H1 (cell line): ENCODE results near the gene FES. TPM values are rescaled to one million over a fixed set of nuclear protein-coding genes. Genes with fewer than 3 reads are reported as not detected.

Source experiments
- CTCF ChIA-PET: fragments of 300-600 bp; sonication (Branson Sonifier 250); formaldehyde crosslinking; loops from one replicate; lab custom pipeline; 2021; ENCODE audit not compliant: partially characterized antibody; lab: Charles Lee
- POLR2A ChIA-PET: fragments of 300-600 bp; sonication (Branson Sonifier 250); formaldehyde crosslinking; loops from one replicate; lab custom pipeline; 2021; ENCODE audit warnings: inconsistent platforms; ENCODE audit not compliant: partially characterized antibody; lab: Charles Lee
- DNase-seq, 2 experiments: peaks; one replicate each; pipeline versions ENCODE4 v3.0.0 to v3.0.0-alpha.2; 2010 to 2022; ENCODE audit warnings: low spot score in 2 of 2, low read depth in 1 of 2, mixed read lengths in 1 of 2
- FAIRE-seq: peaks from 2 replicates; lab custom pipeline; 2011; peaks lifted over from hg19 to GRCh38; lab: Jason Lieb, UNC
- H2AFZ ChIP-seq: 2 replicates; pipeline ENCODE4 v1.8.1; 2012; ENCODE audit warnings: low read length, inconsistent platforms
- H2AK5ac ChIP-seq: 2 replicates; pipeline ENCODE4 v1.6.1; 2013; ENCODE audit warnings: low read depth, low read length
- H2BK120ac ChIP-seq: replicated peaks from 2 replicates; pipeline ENCODE3; 2013; ENCODE audit warnings: low read depth, low read length, inconsistent platforms
- H2BK12ac ChIP-seq: 2 replicates; pipeline ENCODE4 v1.6.1; 2013; ENCODE audit warnings: low read depth, low read length
- H2BK15ac ChIP-seq: 2 replicates; pipeline ENCODE4 v1.6.1; 2013; ENCODE audit warnings: low read length
- H2BK20ac ChIP-seq: 2 replicates; pipeline ENCODE4 v1.6.1; 2013; ENCODE audit warnings: low read length
- H2BK5ac ChIP-seq: 2 replicates; pipeline ENCODE4 v1.6.1; 2013; ENCODE audit warnings: low read depth, low read length
- H3K14ac ChIP-seq: 2 replicates; pipeline ENCODE4 v1.6.1; 2013; ENCODE audit warnings: inconsistent platforms; ENCODE audit not compliant: insufficient read length
- H3K18ac ChIP-seq: 2 replicates; pipeline ENCODE4 v1.6.1; 2013; ENCODE audit warnings: low read length; ENCODE audit errors: extremely low read depth
- H3K23ac ChIP-seq: 2 replicates; pipeline ENCODE4 v1.6.1; 2013; ENCODE audit warnings: inconsistent platforms; ENCODE audit not compliant: insufficient read length
- H3K23me2 ChIP-seq: 2 replicates; pipeline ENCODE4 v1.6.1; 2013; ENCODE audit warnings: low read depth, low read length
- H3K27ac ChIP-seq: 2 replicates; pipeline ENCODE4 v1.6.1; 2011; ENCODE audit warnings: low read depth, low read length, inconsistent platforms
- H3K27me3 ChIP-seq, 4 experiments: replicated peaks in 1 of 4; 1 replicate in 1 of 4; 2 replicates in 3 of 4; pipeline versions ENCODE4 v1.6.1 to v1.8.1; 2011 to 2013; ENCODE audit warnings: low read length in 3 of 4, mild to moderate bottlenecking in 3 of 4, inconsistent platforms in 2 of 4, mixed read lengths in 2 of 4, moderate library complexity in 1 of 4; ENCODE audit not compliant: control insufficient read depth in 3 of 4, insufficient read depth in 3 of 4; ENCODE audit errors: extremely low read depth in 1 of 4
- H3K36me3 ChIP-seq, 4 experiments: 2 replicates each; pipeline versions ENCODE4 v1.6.1 to v1.8.1; 2011 to 2013; ENCODE audit warnings: mild to moderate bottlenecking in 4 of 4, low read length in 3 of 4, moderate library complexity in 2 of 4, control low read depth in 1 of 4, inconsistent platforms in 1 of 4; ENCODE audit not compliant: insufficient read depth in 4 of 4, control insufficient read depth in 2 of 4
- H3K4ac ChIP-seq: replicated peaks from 2 replicates; pipeline ENCODE3; 2013; ENCODE audit warnings: low read length, low read depth, mixed read lengths, inconsistent platforms; ENCODE audit not compliant: insufficient read length
- H3K4me1 ChIP-seq, 4 experiments: replicated peaks in 1 of 4; 1 replicate in 1 of 4; 2 replicates in 3 of 4; pipeline versions ENCODE4 v1.6.1 to v1.8.1; 2011 to 2013; ENCODE audit warnings: low read length in 3 of 4, inconsistent platforms in 2 of 4, mixed read lengths in 1 of 4; ENCODE audit not compliant: insufficient read depth in 4 of 4, control insufficient read depth in 3 of 4
- H3K4me2 ChIP-seq, 2 experiments: 2 replicates each; pipeline versions ENCODE4 v1.6.1 to v1.8.1; 2011 to 2013; ENCODE audit warnings: low read depth in 2 of 2, low read length in 2 of 2, control low read depth in 1 of 2, inconsistent platforms in 1 of 2, mild to moderate bottlenecking in 1 of 2; ENCODE audit not compliant: insufficient read depth in 1 of 2
- H3K4me3 ChIP-seq, 4 experiments: fragments of 200-600, 300-600 bp in 1 of 4; sonication (generic), shearing (Covaris generic), sonication (Bioruptor Twin) in 1 of 4; 2 replicates each; pipeline versions ENCODE4 v1.5.1 to v1.8.1; 2011 to 2016; ENCODE audit warnings: low read length in 4 of 4, low read depth in 3 of 4, control low read depth in 2 of 4, inconsistent platforms in 2 of 4, mild to moderate bottlenecking in 2 of 4, mixed read lengths in 1 of 4, moderate library complexity in 1 of 4; ENCODE audit not compliant: insufficient read depth in 2 of 4; ENCODE audit errors: extremely low read depth in 1 of 4
- H3K56ac ChIP-seq: replicated peaks from 2 replicates; pipeline ENCODE3; 2013; ENCODE audit warnings: low read depth, mild to moderate bottlenecking, mixed read lengths, low read length, inconsistent platforms; ENCODE audit not compliant: insufficient read length
- H3K79me1 ChIP-seq: 2 replicates; pipeline ENCODE4 v1.6.1; 2013; ENCODE audit warnings: low read depth, low read length, control low read depth
- H3K79me2 ChIP-seq, 2 experiments: 2 replicates each; pipeline versions ENCODE4 v1.6.1 to v1.8.1; 2012 to 2013; ENCODE audit warnings: low read length in 2 of 2, mild to moderate bottlenecking in 2 of 2, inconsistent platforms in 1 of 2; ENCODE audit not compliant: insufficient read depth in 2 of 2, control insufficient read depth in 1 of 2
- H3K9ac ChIP-seq, 4 experiments: replicated peaks in 1 of 4; 1 replicate in 1 of 4; 2 replicates in 3 of 4; pipeline versions ENCODE4 v1.6.1 to v1.8.1; 2011 to 2013; ENCODE audit warnings: low read depth in 3 of 4, low read length in 3 of 4, control low read depth in 2 of 4, mild to moderate bottlenecking in 2 of 4, moderate library complexity in 2 of 4, inconsistent platforms in 1 of 4; ENCODE audit errors: extremely low read depth in 1 of 4
- H3K9me3 ChIP-seq, 2 experiments: 2 replicates each; pipeline versions ENCODE4 v1.6.1 to v1.8.1; 2012 to 2013; ENCODE audit warnings: mild to moderate bottlenecking in 2 of 2, moderate library complexity in 2 of 2, control low read depth in 1 of 2, inconsistent platforms in 1 of 2, low read depth in 1 of 2, low read length in 1 of 2, mixed read lengths in 1 of 2; ENCODE audit not compliant: insufficient read depth in 2 of 2
- H4K20me1 ChIP-seq, 2 experiments: replicated peaks in 1 of 2; 2 replicates each; pipeline versions ENCODE3 to v1.8.1; 2011 to 2013; ENCODE audit warnings: inconsistent platforms in 2 of 2, low read length in 2 of 2, mild to moderate bottlenecking in 1 of 2; ENCODE audit not compliant: insufficient read depth in 2 of 2, control insufficient read depth in 1 of 2
- H4K5ac ChIP-seq: 2 replicates; pipeline ENCODE4 v1.6.1; 2013; ENCODE audit warnings: low read length, low read depth, mixed read lengths, inconsistent platforms; ENCODE audit not compliant: insufficient read length
- H4K8ac ChIP-seq: 2 replicates; pipeline ENCODE4 v1.8.0; 2013; ENCODE audit warnings: mild to moderate bottlenecking, moderate library complexity, low read length, inconsistent platforms; ENCODE audit not compliant: insufficient read depth; ENCODE audit errors: extremely low read depth
- H4K91ac ChIP-seq: replicated peaks from 2 replicates; pipeline ENCODE3; 2013; ENCODE audit warnings: low read length, mixed read lengths, inconsistent platforms; ENCODE audit not compliant: insufficient read length
- CEBPB ChIP-seq: IDR thresholded peaks from 2 replicates; pipeline ENCODE4 v1.6.1; 2012; ENCODE audit warnings: low read depth, low read length
- FOSL1 ChIP-seq: IDR thresholded peaks from 2 replicates; pipeline ENCODE4 v1.6.1; 2011; ENCODE audit warnings: mild to moderate bottlenecking, low read depth, low read length, moderate library complexity; ENCODE audit not compliant: insufficient read depth
- SIN3A ChIP-seq, 2 experiments: IDR thresholded peaks in 1 of 2; conservative IDR thresholded peaks in 1 of 2; 2 replicates each; pipeline ENCODE4 v1.6.1; 2011 to 2012; ENCODE audit warnings: low read length in 2 of 2, improper control_type of control experiment in 1 of 2, low read depth in 1 of 2, mild to moderate bottlenecking in 1 of 2
- SP2 ChIP-seq: IDR thresholded peaks from 2 replicates; pipeline ENCODE4 v1.6.1; 2012; ENCODE audit warnings: mild to moderate bottlenecking, low read length, inconsistent platforms
- WGBS, 2 experiments: shearing (Covaris generic) in 1 of 2; methylation state at CpG; one replicate each; pipeline versions ENCODE4 v1.1.6 to v1.1.7; 2013 to 2015; ENCODE audit warnings: low lambda C conversion rate in 2 of 2, mixed read lengths in 2 of 2, inconsistent platforms in 1 of 2, low coverage in 1 of 2, missing lambda C conversion rate in 1 of 2; ENCODE audit not compliant: insufficient replicate concordance in 2 of 2, insufficient coverage in 1 of 2, insufficient read length in 1 of 2; ENCODE audit errors: extremely low coverage in 1 of 2, missing lambda C conversion rate in 1 of 2; 5-methylcytosine and 5-hydroxymethylcytosine counted together
- polyA plus RNA-seq, 7 experiments: library from polyadenylated mRNA; depleted of rRNA in 3 of 7; stranded (reverse) in 5 of 7; unstranded in 2 of 7; fragments of >200 nt in 5 of 7; fragments of 200-250 nt in 2 of 7; gene quantifications; 1 replicate in 5 of 7; 2 replicates in 1 of 7; 4 replicates in 1 of 7; pipeline versions ENCODE4 v1.2.1 to v1.2.3, GENCODE V29; 2011 to 2013; ENCODE audit warnings: missing spikeins in 2 of 7, mixed read lengths in 2 of 7
- total RNA-seq: library from RNA; stranded (reverse); fragmentation: NEBNext Ultra II Directional; extraction: Animal tissue kit (Norgen Biotek cat#: 25700); gene quantifications from 2 replicates; pipeline ENCODE4 v1.2.1, GENCODE V29; 2021

FES gene
- total and polyA plus RNA-seq, 2 of the 8 experiments (the other 6 are each of a cell fraction or from before 2014, with no cell fraction given), result 8.5 to 8.6 TPM

DNA sequence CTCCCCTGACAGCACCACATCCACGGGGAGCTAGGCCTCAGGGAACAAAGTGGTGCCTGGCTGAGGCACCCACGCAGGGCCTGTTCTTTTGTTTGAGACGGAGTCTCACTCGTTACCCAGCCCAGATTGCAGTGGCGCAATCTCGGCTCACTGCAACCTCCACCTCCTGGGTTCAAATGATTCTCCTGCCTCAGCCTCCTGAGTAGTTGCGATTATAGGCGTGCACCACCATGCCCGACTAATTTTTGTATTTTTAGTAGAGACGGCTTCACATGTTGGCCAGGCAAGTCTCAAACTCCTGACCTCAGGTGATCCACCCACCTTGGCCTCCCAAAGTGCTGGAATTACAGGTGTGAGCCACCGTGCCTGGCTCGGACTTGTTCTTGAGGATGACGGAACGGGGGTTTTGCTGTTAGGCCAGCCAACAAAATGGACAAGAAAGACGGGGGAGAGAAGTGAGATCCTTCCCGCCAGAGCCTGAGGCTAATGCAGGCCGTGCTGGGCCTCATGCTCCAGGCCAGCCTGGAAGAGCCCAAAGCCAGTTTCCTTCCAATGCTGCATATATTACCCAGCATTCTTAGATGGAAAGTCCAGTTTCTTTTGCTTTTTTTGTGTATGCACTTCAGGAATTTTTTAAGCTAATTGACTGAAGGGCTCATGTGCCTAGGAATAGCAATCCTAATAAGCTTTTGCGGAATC, 44.0 kb upstream of the FES start:
- Histone ChIP-seq H3K4me1 (peaks cover 6 to 21% (median 18%) of the 10 kb centered on the region in 4 experiments), H3K4me3 (0 out of 8 replicates have a peak overlapping the region, but pooled peaks of 1 of the 4 experiments have one; percentile 2), H2BK5ac (peak overlapping the region; percentile 86; the same call in 1 of the 2 replicates), H3K9ac (no peak overlapping the region; a peak in 2 of 7 replicates), H2BK120ac (peak overlapping the region; percentile 94), H3K27ac (0 out of 2 replicates have a peak overlapping the region, but pooled peaks have one; percentile 23), H3K4ac (peak overlapping the region; percentile 92), H3K79me2 (no peaks in the 10 kb centered on the region), H2BK20ac (peak overlapping the region; percentile 97), H3K18ac (peak overlapping the region; percentile 91), H4K5ac (no peak overlapping the region), H2AK5ac (peak overlapping the region; percentile 29; the same call in 1 of the 2 replicates), H2BK15ac (peak overlapping the region; percentile 61; the same call in 1 of the 2 replicates), H3K14ac (no peak overlapping the region), H3K79me1 (no peaks in the 10 kb centered on the region), H2AFZ (no peak overlapping the region), H3K4me2 (peak overlapping the region; percentile 51 to 58), H2BK12ac (peak overlapping the region; percentile 84; the same call in 1 of the 2 replicates), H3K23me2 (no peaks in the 10 kb centered on the region), H3K9me3 (no peaks in the 10 kb centered on the region), H3K36me3 (no peaks in the 10 kb centered on the region), H4K8ac (peak overlapping the region; percentile 75), H4K20me1 (no peaks in the 10 kb centered on the region), H4K91ac (peak overlapping the region; percentile 93), H3K23ac (no peak overlapping the region), H3K56ac (no peak overlapping the region), H3K27me3 (no peaks in the 10 kb centered on the region)
- FAIRE-seq (no peak), DNase-seq (no peak)
- POLR2A ChIA-PET, result interaction anchor here (1.1 to 1.8 kb wide), 8 partner anchors 9 to 114 kb away, joined by 3 to 12 read pairs (median 4); partner anchors contain the start of genes FURIN and RCCD1
- 91% methylated on average over 18 of the region's 18 CpGs; no CpG with 5 or more reads in 1 of the 2 experiments for WGBS, 2 experiments
- CTCF ChIA-PET, result interaction anchor here (0.6 to 3.2 kb wide), 11 partner anchors 12 to 192 kb away, joined by 3 to 15 read pairs (median 5); partner anchors contain the start of genes FURIN and HDDC3
- no peak for TF ChIP-seq FOSL1
- TF ChIP-seq CEBPB, result no peak
- TF ChIP-seq SIN3A (conservative IDR thresholded peaks at IDR 0.05 in 1 of 2, IDR thresholded peaks at IDR 0.05 in 1 of 2; ENCODE audit: low read depth in 1 of 2, low read length in 2 of 2), result no peak
- TF ChIP-seq SP2, result no peak
